OCI-LY1 (cell line): ENCODE results near the gene BST1.

Experiments used
- H2AFZ ChIP-seq: fragments of 200-600 bp; sonication (generic), shearing (Covaris generic); 2 replicates; pipeline ENCODE4 v1.6.0; 2014; ENCODE audit warnings: antibody characterized with exemption, mild to moderate bottlenecking, low read length
- H3F3A ChIP-seq: fragments of 200-600 bp; sonication (generic), shearing (Covaris generic); 2 replicates; pipeline ENCODE4 v1.6.0; 2014; ENCODE audit warnings: mild to moderate bottlenecking, antibody characterized with exemption, low read length, moderate library complexity; ENCODE audit not compliant: insufficient read depth
- H3K27ac ChIP-seq: fragments of 200-600 bp; sonication (generic); 2 replicates; pipeline ENCODE4 v1.5.1; 2014; ENCODE audit warnings: low read length, mixed run types, mild to moderate bottlenecking, low read depth; ENCODE audit not compliant: poor library complexity, severe bottlenecking
- H3K27me3 ChIP-seq: fragments of 200-600 bp; sonication (generic); 2 replicates; pipeline ENCODE4 v1.6.0; 2014; ENCODE audit warnings: antibody characterized with exemption, mild to moderate bottlenecking, low read length, moderate library complexity; ENCODE audit not compliant: insufficient read depth
- H3K36me3 ChIP-seq: fragments of 200-600 bp; sonication (generic); 2 replicates; pipeline ENCODE4 v1.6.1; 2014; ENCODE audit warnings: mild to moderate bottlenecking, antibody characterized with exemption, low read length, moderate library complexity, mixed read lengths; ENCODE audit not compliant: insufficient read depth
- H3K4me1 ChIP-seq: fragments of 200-600 bp; sonication (generic); 2 replicates; pipeline ENCODE4 v1.5.1; 2014; ENCODE audit warnings: mild to moderate bottlenecking, low read length, moderate library complexity; ENCODE audit not compliant: insufficient read depth, severe bottlenecking
- H3K4me2 ChIP-seq: fragments of 200-600 bp; sonication (generic), shearing (Covaris generic); 2 replicates; pipeline ENCODE4 v1.6.1; 2014; ENCODE audit warnings: low read length
- H3K4me3 ChIP-seq: fragments of 200-600 bp; sonication (generic); 2 replicates; pipeline ENCODE4 v1.5.1; 2014; ENCODE audit warnings: low read length, low read depth, mild to moderate bottlenecking, mixed read lengths; ENCODE audit not compliant: poor library complexity, severe bottlenecking
- H3K79me2 ChIP-seq: fragments of 200-600 bp; shearing (Covaris generic); 2 replicates; pipeline ENCODE4 v1.6.1; 2016; ENCODE audit warnings: mixed run types, low read length, mixed read lengths; ENCODE audit not compliant: insufficient read depth
- H3K9ac ChIP-seq: fragments of 200-600 bp; sonication (generic), shearing (Covaris generic); 2 replicates; pipeline ENCODE4 v1.6.1; 2014; ENCODE audit warnings: mild to moderate bottlenecking, low read length, mixed read lengths
- H3K9me2 ChIP-seq: fragments of 200-600 bp; sonication (generic), shearing (Covaris generic); 2 replicates; pipeline ENCODE4 v1.6.1; 2014; ENCODE audit warnings: low read depth, mild to moderate bottlenecking, low read length, mixed read lengths
- H3K9me3 ChIP-seq: fragments of 200-600 bp; shearing (Covaris generic); 2 replicates; pipeline ENCODE4 v1.6.1; 2014; ENCODE audit warnings: low read length, mixed read lengths
- H4K20me1 ChIP-seq: fragments of 200-600 bp; sonication (generic), shearing (Covaris generic); 2 replicates; pipeline ENCODE4 v1.6.0; 2016; ENCODE audit warnings: mild to moderate bottlenecking, low read length; ENCODE audit not compliant: insufficient read depth
- CTCF ChIP-seq: fragments of 200-600 bp; sonication (generic), shearing (Covaris generic); IDR thresholded peaks from 2 replicates; pipeline ENCODE4 v1.5.1; 2017; ENCODE audit warnings: mild to moderate bottlenecking, antibody characterized with exemption, low read length, moderate library complexity, mixed read lengths
- EZH2 ChIP-seq: fragments of 200-600 bp; sonication (generic), shearing (Covaris generic); IDR thresholded peaks from 2 replicates; pipeline ENCODE4 v1.8.0; 2017; ENCODE audit warnings: borderline replicate concordance, mixed run types, mild to moderate bottlenecking, antibody characterized with exemption, low read length, moderate library complexity, mixed read lengths

BST1 gene

GRCh38 chr4:15695240-15695699, 7.6 kb upstream of the BST1 start:
- H3F3A ChIP-seq: no peaks in the 10 kb centered on the region
- H3K79me2 ChIP-seq: no peaks in the 10 kb centered on the region
- H4K20me1 ChIP-seq: no peaks in the 10 kb centered on the region
- no peak overlapping the region for H2AFZ ChIP-seq
- no peak overlapping the region for H3K27ac ChIP-seq
- H3K27me3 ChIP-seq: no peaks in the 10 kb centered on the region
- no peak overlapping the region for H3K4me3 ChIP-seq
- no peaks in the 10 kb centered on the region for H3K9me2 ChIP-seq
- TF ChIP-seq EZH2: no peak
- TF ChIP-seq CTCF: no peak
- no peaks in the 10 kb centered on the region for H3K36me3 ChIP-seq
- no peak overlapping the region for H3K4me2 ChIP-seq
- H3K9ac ChIP-seq: no peak overlapping the region
- H3K4me1 ChIP-seq: no peaks in the 10 kb centered on the region
- H3K9me3 ChIP-seq: no peaks in the 10 kb centered on the region

GRCh38 chr4:15695729-15696128, 7.1 kb upstream of the BST1 start:
- H3K79me2 ChIP-seq: no peaks in the 10 kb centered on the region
- H3K4me3 ChIP-seq: no peak overlapping the region
- no peaks in the 10 kb centered on the region for H3F3A ChIP-seq
- no peak overlapping the region for H2AFZ ChIP-seq
- H3K9me3 ChIP-seq: no peaks in the 10 kb centered on the region
- H3K9me2 ChIP-seq: no peaks in the 10 kb centered on the region
- TF ChIP-seq EZH2 (no peak), CTCF (no peak)
- no peak overlapping the region for H3K27ac ChIP-seq
- H4K20me1 ChIP-seq: no peaks in the 10 kb centered on the region
- no peaks in the 10 kb centered on the region for H3K27me3 ChIP-seq
- no peaks in the 10 kb centered on the region for H3K36me3 ChIP-seq
- H3K9ac ChIP-seq: no peak overlapping the region
- no peak overlapping the region for H3K4me2 ChIP-seq
- H3K4me1 ChIP-seq: no peaks in the 10 kb centered on the region

GRCh38 chr4:15696866-15697265, 6.0 kb upstream of the BST1 start:
- Histone ChIP-seq H4K20me1 (no peaks in the 10 kb centered on the region), H2AFZ (no peak overlapping the region), H3K79me2 (no peaks in the 10 kb centered on the region), H3K27ac (no peak overlapping the region), H3K4me1 (no peaks in the 10 kb centered on the region), H3K9ac (no peak overlapping the region), H3K27me3 (no peaks in the 10 kb centered on the region), H3K9me2 (no peaks in the 10 kb centered on the region), H3K9me3 (no peaks in the 10 kb centered on the region), H3K4me2 (no peak overlapping the region), H3K36me3 (no peaks in the 10 kb centered on the region), H3K4me3 (no peak overlapping the region), H3F3A (no peaks in the 10 kb centered on the region)
- TF ChIP-seq CTCF (no peak), EZH2 (no peak)
